NK-92 treated with Interleukin-12 subunit alpha and Interleukin-12 subunit beta, amount 100 ng/mL, for 24 hours (cell line): Measurements from ENCODE around the gene CEP164.

ENCODE experiments used
- DNase-seq: peaks from one replicate; lab custom pipeline; 2025; lab: John Stamatoyannopoulos, UW

The CEP164 gene

GRCh38 chr11:117462183-117462863 is 134.7 kb downstream of the CEP164 start:
- DNase-seq = no peak

GRCh38 chr11:117462864-117463247 is 135.2 kb downstream of the CEP164 start:
- no peak for DNase-seq
